Measurements from ENCODE around the gene KCNQ1. TPM values are rescaled to one million over a fixed set of nuclear protein-coding genes. Genes with fewer than 3 reads are reported as not detected.

Gene KCNQ1
- total and polyA plus RNA-seq, 2 of the 13 experiments (the other 11 are each of a cell fraction or from before 2014, with no cell fraction given), result 0.02 to 0.08 TPM

DNA sequence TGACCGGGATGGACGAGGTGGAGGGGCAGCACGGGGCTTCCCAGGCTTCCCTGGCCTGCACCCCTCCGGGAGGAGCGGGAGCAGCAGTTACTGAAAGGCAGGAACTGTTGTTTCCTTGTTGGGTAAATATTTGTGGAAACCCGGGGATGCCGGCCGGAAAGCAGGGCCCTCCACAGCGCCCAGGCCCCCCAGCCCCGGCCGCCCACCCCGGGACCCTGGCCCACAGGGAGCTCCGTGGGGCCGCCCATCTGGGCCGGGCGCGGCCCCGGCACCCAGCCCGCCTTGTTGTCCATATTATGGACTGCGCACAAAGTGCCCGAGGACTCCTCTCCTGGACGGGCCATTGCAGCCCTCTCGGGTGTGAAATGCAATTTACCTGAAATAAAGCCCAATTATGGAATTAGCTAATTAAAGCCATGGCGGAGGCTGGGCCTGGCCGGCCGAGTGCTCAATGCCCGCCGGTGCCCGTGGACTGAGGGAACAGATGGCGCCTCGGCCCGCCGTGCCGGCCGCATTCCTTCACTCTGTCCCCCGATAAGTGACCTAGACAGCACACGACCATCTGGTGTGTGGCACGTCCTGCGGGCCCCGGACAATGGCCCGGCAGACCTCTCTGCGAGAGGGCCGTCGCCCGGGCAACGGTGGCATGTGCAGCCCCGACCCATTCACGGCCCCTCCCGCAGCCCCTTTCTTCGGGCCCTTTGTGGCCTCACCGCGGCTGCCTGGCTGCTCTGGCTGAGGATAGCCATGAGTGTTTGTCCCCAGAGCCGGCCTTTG lies 405.4 kb downstream of the KCNQ1 start:
- in situ Hi-C loops (cut with HindIII; ENCODE audit: extremely low pct_ligation_motif_present, low pct_unique_long_range_greater_than_20kb), result no loop called here

More for the DNA sequence above, 405.4 kb downstream of the KCNQ1 start:
- H3K79me2 ChIP-seq (ENCODE audit: insufficient read depth, low read length), result no peaks in the 10 kb centered on the region
- no peak for ATAC-seq
- no peak overlapping the region for H2AFZ ChIP-seq (ENCODE audit: low read length)
- FAIRE-seq, result no peak
- TF ChIP-seq, protein P1, sequence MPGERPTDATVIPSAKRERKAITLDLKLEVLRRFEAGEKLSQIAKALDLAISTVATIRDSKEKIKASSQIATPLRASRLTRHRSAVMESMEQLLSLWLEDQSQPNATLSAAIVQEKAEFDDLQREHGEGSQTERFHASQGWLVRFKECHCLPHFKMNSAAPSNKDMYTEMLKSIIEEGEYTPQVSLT (CRISPR knock-in tag; IDR thresholded peaks at IDR 0.05; ENCODE audit: borderline replicate concordance, low read depth), result no peak
- TF ChIP-seq ZNF292 (CRISPR knock-in tag; IDR thresholded peaks at IDR 0.05; ENCODE audit: borderline replicate concordance, low read depth) (no peak), ZNF33A (CRISPR knock-in tag; IDR thresholded peaks at IDR 0.05; ENCODE audit: borderline replicate concordance) (no peak), ZSCAN31 (CRISPR knock-in tag; IDR thresholded peaks at IDR 0.05; ENCODE audit: low read depth) (no peak), ZNF598 (CRISPR knock-in tag; IDR thresholded peaks at IDR 0.05; ENCODE audit: borderline replicate concordance) (no peak), KMT2B (CRISPR knock-in tag; IDR thresholded peaks at IDR 0.05) (no peak), RFX1 (IDR thresholded peaks at IDR 0.05) (no peak), ZNF790 (CRISPR knock-in tag; IDR thresholded peaks at IDR 0.05; ENCODE audit: borderline replicate concordance) (no peak), CCDC6 (CRISPR knock-in tag; IDR thresholded peaks at IDR 0.05) (no peak), SMYD3 (CRISPR knock-in tag; IDR thresholded peaks at IDR 0.05) (no peak), NAIF1 (CRISPR knock-in tag; IDR thresholded peaks at IDR 0.05; ENCODE audit: borderline replicate concordance) (no peak), RFX3 (CRISPR knock-in tag; IDR thresholded peaks at IDR 0.05) (no peak), POLR2A (IDR thresholded peaks at IDR 0.05; ENCODE audit: insufficient read depth in 1 of 2, low read depth in 2 of 2, low read length in 2 of 2) (no peak), PITX1 (CRISPR knock-in tag; IDR thresholded peaks at IDR 0.05) (no peak)
- TF ChIP-seq, protein P2, sequence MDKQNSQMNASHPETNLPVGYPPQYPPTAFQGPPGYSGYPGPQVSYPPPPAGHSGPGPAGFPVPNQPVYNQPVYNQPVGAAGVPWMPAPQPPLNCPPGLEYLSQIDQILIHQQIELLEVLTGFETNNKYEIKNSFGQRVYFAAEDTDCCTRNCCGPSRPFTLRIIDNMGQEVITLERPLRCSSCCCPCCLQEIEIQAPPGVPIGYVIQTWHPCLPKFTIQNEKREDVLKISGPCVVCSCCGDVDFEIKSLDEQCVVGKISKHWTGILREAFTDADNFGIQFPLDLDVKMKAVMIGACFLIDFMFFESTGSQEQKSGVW (CRISPR knock-in tag; IDR thresholded peaks at IDR 0.05; ENCODE audit: borderline replicate concordance), result no peak
- TF ChIP-seq, protein P3, sequence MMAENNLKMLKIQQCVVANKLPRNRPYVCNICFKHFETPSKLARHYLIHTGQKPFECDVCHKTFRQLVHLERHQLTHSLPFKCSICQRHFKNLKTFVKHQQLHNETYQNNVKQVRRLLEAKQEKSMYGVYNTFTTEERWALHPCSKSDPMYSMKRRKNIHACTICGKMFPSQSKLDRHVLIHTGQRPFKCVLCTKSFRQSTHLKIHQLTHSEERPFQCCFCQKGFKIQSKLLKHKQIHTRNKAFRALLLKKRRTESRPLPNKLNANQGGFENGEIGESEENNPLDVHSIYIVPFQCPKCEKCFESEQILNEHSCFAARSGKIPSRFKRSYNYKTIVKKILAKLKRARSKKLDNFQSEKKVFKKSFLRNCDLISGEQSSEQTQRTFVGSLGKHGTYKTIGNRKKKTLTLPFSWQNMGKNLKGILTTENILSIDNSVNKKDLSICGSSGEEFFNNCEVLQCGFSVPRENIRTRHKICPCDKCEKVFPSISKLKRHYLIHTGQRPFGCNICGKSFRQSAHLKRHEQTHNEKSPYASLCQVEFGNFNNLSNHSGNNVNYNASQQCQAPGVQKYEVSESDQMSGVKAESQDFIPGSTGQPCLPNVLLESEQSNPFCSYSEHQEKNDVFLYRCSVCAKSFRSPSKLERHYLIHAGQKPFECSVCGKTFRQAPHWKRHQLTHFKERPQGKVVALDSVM (CRISPR knock-in tag; IDR thresholded peaks at IDR 0.05), result no peak
- TF ChIP-seq, protein P4, sequence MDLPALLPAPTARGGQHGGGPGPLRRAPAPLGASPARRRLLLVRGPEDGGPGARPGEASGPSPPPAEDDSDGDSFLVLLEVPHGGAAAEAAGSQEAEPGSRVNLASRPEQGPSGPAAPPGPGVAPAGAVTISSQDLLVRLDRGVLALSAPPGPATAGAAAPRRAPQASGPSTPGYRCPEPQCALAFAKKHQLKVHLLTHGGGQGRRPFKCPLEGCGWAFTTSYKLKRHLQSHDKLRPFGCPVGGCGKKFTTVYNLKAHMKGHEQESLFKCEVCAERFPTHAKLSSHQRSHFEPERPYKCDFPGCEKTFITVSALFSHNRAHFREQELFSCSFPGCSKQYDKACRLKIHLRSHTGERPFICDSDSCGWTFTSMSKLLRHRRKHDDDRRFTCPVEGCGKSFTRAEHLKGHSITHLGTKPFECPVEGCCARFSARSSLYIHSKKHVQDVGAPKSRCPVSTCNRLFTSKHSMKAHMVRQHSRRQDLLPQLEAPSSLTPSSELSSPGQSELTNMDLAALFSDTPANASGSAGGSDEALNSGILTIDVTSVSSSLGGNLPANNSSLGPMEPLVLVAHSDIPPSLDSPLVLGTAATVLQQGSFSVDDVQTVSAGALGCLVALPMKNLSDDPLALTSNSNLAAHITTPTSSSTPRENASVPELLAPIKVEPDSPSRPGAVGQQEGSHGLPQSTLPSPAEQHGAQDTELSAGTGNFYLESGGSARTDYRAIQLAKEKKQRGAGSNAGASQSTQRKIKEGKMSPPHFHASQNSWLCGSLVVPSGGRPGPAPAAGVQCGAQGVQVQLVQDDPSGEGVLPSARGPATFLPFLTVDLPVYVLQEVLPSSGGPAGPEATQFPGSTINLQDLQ (CRISPR knock-in tag; IDR thresholded peaks at IDR 0.05), result no peak
- H3K27me3 ChIP-seq (ENCODE audit: control insufficient read depth in 1 of 2, insufficient read depth in 2 of 2, low read length in 2 of 2), result peaks cover 21 to 88% of the 10 kb centered on the region in 2 experiments; a peak in 4 of 5 replicates
- no peaks in the 10 kb centered on the region for H3K9me3 ChIP-seq (ENCODE audit: low read length)
- no peak overlapping the region for H3K4me2 ChIP-seq (ENCODE audit: low read depth, low read length)
- H4K20me1 ChIP-seq (ENCODE audit: insufficient read depth, low read length), result peaks cover 3% of the 10 kb centered on the region; the same call in 1 of the 2 replicates
- ChIA-PET CTCF (ENCODE audit: low intra/inter-chr PET ratio, low total read pairs) (no interaction called here), POLR2A (no interaction called here)
- H3K9ac ChIP-seq (ENCODE audit: insufficient read depth, low read depth, low read length), result no peak overlapping the region
- DNase-seq (ENCODE audit: low spot score), result no peak
- H3K4me1 ChIP-seq (ENCODE audit: insufficient read depth, low read length), result no peaks in the 10 kb centered on the region
- H3K36me3 ChIP-seq (replicated peaks in 1 of 2; ENCODE audit: control insufficient read depth in 1 of 2, insufficient read depth in 2 of 2, low read length in 2 of 2), result no peaks in the 10 kb centered on the region
- intact Hi-C loops (cut with micrococcal nuclease; ENCODE audit: unreplicated experiment), result no loop called here
- 36% methylated on average over 15 of the region's 53 CpGs for WGBS (ENCODE audit: low lambda C conversion rate)
- H3K4me3 ChIP-seq (replicated peaks in 1 of 3; ENCODE audit: insufficient read depth in 1 of 3, low read depth in 2 of 3, low read length in 3 of 3), result no peak overlapping the region
- H3K27ac ChIP-seq (ENCODE audit: extremely low read length, insufficient read depth, low read length), result no peak overlapping the region
- BruUV-seq (replicated peaks), result no TSS peak

All from HepG2 (cell line).